Stimulated activated CD8-positive, alpha-beta memory T cell treated with anti-CD3 and anti-CD28 coated beads, Interleukin-15, amount 100 ng/mL, for 48 hours (primary cell): ENCODE results near the gene IL36RN.

Experiments
- DNase-seq, 2 donors: peaks; one replicate each; pipeline ENCODE4 v3.0.0-alpha.2; 2020; ENCODE audit warnings: low read depth in 2 of 2

IL36RN gene

DNA sequence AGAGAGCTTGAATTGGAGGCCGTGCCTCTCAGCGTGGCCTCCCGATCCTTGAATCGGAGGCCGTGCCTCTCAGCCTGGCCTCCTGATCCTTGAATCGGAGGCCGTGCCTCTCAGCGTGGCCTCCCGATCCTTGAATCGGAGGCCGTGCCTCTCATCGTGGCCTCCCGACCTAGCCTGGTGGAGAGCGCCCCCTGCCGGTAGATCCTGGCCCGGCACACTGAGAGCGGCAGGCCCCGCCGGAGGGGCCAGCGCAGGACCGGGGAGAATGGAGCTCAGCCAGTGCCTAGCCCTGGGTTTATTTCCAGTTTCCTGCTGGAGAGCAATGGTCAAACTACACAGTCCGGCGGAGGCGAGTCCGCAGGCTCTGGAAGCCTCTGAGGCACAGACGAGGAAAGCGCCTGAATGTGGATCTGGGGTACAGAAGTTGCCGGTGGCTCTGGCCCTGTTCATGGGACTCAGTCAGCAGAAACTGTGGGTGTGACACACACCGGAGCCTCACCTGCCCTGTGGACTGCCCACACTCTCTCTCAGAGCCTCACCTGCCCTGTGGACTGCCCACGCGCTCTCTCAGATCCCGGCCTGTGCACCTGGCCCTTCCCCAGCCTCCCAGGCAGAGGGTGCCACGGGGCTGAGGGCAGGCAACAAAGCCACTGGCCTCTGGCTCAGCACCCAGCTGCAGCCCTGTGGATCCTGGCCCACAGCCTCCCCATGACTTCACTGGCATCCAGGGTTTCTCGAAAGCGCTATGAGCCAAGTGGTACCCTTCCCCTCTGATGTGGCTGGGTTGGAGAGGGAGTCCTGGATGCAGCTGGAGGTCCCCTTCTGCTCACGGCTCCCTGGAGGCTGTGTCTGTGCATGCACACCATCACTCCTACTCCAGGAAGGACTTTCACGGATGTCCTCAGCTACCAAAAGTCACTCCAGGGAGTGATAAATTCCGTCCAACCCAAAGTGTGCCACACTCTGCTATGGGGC is 7.8 kb upstream of the IL36RN start:
- DNase-seq = no peak

DNA sequence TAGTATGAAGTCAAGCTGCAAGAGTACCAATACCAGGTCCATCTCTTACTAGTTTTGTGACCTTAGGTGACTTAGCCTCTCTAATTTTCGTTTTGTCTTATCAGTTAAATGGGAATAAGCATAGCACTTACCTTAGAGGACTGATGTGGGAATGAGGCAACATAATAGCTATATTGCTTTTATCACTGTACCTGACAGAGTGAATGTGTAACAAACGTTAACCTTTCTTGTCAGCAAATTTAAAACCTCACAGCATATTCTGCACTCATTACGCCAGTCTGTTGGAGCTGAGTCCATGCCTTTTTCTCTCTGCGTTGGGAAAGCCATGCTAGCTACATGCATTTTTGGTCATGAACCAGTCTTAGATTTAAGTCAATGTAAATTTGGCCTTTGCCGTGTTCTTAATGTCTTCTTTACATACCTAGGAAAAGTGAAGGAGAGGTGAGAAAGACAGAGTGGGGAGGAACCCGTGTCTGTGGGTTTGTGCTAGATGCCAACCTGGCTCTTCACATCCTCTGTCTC is 6.5 kb upstream of the IL36RN start, which contains the start of gene IL36B:
IL36B (minus strand) TSS at position 472 of the 522 bp plus-strand sequence.
- no peak for DNase-seq

DNA sequence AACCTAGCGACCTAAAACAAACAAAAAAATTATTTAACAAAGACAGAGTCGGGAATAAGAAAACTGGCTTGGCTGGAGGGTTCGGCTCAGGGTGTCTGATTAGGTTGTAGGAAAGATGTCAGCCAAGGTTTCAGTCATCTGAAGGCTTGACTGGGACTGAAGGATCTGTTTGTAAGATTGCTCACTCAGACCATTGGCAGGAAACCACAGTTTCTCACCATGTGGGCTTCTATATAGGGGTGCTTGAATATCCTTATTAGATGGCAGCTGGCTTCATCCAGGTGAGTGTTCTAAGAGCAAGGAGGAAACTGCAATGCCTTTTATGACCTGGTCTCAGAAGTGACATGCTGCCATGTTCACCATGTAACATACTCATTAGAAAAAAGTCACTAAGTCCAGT is 5.3 kb upstream of the IL36RN start:
- DNase-seq = no peak

DNA sequence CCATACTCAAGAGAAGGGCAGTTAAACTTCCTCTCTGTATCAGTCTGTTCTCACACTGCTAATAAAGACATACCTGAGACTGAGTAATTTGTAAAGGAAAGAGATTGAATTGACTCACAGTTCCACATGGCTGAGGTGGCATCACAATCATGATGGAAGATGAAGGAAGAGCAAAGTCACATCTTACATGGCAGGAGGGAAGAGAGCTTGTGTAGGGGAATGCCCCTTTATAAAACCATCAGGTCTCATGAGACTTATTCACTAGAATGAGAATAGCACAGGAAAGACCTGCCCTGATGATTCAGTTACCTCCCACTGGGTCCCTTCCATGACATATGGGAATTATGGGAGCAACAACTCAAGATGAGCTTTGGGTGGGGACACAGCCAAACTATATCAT is 4.9 kb upstream of the IL36RN start:
- DNase-seq = no peak

DNA sequence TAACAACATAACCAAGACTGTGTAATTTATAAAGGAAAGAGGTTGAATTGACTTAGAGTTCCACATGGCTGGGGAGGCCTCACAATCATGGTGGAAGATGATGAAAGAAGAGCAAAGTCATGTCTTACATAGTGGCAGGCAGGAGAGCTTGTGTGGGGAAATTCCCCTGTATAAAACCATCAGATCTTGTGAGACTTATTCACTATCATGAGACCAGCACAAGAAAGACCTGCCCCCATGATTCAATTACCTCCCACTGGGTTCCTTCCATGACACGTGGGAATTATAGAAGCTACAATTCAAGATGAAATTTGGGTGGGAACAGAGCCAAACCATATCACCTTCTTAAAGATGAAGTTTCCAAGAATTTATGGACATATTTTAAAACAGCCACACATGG is 2.5 kb upstream of the IL36RN start:
- no peak for DNase-seq

DNA sequence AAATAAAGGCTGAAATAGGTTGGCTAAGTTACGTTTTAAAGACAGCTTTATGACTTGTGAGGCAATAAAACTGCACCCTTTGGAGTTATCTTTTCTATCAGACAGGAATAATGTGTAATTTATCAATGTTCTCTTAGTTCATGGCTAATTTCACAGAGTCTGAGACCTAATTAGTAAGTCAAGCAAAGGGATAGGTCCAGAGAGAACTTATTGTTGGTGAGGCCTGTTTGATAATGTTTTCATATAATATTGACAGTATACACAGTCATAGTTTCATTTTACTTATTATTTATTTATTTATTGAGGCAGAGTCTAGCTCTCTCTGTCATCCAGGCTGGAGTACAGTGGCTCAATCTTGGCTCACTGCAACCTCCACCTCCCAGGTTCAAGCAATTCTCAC is 1.9 kb upstream of the IL36RN start:
- no peak for DNase-seq

DNA sequence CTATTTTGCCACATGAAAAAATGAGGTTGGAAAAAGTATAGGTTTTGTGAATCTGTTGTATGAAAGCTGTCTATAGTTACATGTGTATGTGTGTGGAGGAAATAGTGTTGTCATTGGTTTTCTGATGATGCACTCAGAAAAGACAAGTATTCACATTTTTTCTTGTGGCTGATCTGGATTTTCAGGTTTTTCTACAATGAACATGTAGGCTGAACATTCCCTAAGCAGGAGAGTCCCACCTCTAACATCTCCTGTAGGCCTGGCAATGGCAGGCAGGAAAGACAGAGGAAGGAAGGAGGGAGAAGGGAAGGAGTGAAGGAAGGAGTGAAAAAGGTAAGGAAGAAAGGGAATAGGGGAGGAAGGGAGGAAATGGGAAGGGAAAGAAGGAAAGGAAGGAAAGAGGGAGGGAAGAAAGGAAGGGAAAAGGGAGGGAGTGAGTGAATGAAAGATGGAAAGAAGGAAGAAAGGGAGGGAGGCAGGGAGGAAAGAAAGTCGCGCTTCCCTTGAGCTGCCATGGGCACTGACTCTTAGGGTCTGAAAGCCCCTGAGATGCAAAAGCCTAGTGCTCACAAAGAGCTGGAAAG is 495 bp upstream of the IL36RN start:
- no peak for DNase-seq

DNA sequence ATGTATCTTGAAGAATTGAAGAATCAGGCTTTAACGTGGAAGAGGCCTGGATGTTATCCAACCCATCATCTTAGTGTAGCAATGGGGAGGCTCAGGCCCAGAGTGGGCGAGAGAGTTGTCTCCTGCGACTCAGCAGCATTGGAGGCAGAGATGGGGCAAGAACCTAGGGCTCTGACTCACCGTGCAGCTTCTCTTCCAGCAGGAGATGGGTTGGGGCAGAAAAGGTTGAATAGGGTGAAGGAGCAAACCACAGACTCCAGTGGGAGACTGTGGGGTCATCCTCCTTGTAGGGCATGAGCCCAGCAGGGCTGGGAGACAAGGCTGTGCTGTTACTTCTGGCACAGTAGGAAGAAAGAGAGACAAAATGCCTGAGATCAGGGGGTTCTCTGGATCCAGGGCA is 1.4 kb downstream of the IL36RN start:
- no peak for DNase-seq

DNA sequence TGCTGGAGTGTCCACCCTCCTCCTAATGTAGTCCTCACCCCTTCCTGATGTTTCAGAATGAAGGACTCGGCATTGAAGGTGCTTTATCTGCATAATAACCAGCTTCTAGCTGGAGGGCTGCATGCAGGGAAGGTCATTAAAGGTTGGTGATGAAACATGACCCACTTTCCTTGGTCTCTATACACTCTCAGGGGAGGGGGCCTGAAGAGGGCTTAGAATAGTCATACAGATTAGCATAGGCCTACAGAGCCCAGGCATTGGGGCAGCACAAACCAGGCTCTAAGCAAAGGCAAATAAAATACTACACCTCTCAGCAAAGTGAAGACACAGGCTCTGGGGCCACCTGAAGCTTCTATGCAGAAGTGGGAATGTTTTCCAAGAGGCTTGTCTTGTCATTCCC is 1.8 kb downstream of the IL36RN start:
- no peak for DNase-seq

DNA sequence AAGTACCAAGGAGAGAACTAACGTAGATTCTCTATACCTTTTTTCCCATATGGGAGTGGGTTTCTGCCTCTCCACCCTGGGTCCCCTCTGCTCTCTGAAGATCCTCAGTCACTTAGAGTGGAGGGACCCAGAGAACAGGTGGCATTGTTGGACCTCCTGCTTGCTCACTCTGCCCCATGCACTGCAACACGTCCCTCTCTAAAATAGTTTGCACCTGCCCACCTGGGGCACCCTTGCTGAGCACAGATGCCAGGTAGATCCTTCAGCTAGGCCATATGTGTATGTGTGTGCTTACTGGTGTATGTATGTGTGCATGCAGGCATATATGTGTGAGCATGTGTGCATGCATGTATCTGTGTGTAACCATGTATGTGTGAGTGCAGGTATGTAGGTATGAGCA is 2.2 kb downstream of the IL36RN start:
- no peak for DNase-seq

DNA sequence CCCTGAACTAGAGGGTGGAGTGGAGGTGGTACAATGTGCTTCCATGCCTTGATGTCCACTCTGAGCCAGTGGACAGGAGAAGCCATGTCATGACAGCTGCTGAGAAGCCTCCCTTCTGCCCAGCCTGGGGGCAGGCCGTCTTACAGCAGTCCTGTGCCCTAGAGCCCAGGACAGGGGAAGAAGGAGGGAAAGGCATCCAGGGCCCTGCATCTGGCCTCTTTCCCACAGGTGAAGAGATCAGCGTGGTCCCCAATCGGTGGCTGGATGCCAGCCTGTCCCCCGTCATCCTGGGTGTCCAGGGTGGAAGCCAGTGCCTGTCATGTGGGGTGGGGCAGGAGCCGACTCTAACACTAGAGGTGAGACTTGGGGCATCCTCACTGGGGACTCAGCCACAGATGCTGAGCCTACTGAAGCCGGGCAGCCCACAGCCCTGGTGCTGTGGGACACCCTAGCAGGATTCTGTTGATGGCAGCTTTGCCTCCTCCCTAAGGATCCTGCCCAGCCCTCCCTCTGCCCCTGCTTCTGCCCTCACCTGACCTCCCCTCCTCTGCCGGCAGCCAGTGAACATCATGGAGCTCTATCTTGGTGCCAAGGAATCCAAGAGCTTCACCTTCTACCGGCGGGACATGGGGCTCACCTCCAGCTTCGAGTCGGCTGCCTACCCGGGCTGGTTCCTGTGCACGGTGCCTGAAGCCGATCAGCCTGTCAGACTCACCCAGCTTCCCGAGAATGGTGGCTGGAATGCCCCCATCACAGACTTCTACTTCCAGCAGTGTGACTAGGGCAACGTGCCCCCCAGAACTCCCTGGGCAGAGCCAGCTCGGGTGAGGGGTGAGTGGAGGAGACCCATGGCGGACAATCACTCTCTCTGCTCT is 3.1 kb downstream of the IL36RN start:
- DNase-seq = no peak

DNA sequence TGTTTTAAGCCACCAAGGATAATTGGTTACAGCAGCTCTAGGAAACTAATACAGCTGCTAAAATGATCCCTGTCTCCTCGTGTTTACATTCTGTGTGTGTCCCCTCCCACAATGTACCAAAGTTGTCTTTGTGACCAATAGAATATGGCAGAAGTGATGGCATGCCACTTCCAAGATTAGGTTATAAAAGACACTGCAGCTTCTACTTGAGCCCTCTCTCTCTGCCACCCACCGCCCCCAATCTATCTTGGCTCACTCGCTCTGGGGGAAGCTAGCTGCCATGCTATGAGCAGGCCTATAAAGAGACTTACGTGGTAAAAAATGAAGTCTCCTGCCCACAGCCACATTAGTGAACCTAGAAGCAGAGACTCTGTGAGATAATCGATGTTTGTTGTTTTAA is 5.3 kb downstream of the IL36RN start:
- no peak for DNase-seq

DNA sequence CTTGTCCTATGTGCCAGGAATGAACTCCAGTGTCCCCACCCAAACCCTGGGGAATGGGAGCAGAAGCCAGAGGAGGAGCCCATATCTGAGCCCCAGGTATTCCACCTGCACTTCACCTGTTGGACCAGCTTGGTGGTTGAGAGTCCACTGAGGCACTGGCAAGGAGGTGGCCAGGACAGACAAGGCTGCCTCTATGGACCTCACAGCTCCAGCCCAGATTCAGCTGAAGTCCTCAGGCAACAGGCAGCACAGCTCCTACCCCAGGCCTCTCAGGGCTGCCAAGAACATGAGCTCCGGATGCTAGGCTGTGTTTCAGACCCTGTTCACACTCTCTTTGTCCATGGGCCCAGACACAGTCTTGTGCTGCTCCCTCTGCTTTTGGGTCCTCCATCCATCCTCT is 5.9 kb downstream of the IL36RN start:
- DNase-seq = no peak

DNA sequence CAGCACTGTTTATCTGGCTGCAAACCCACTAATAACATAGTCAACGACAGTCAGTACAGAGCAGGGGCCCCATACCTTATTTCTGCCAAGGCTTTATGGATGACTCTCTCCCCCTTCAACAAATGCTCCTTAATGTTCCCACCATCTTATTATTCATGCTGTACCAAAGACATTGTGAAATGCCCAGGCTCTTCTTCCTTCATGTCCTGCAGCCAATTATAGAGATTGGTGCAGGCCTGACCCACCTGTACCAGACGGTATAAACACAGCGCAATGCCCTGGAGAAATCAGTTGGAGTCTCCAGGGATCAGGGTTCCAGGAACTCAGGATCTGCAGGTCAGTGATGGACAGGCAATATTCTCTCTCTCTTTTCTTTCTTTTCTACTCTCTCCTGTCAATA is 8.7 kb downstream of the IL36RN start, which contains the start of gene IL1F10:
IL1F10 (plus strand) TSS at position 290 of the 400 bp plus-strand sequence. CDS start 4,769 bp downstream, outside the sequence.
- DNase-seq = no peak

DNA sequence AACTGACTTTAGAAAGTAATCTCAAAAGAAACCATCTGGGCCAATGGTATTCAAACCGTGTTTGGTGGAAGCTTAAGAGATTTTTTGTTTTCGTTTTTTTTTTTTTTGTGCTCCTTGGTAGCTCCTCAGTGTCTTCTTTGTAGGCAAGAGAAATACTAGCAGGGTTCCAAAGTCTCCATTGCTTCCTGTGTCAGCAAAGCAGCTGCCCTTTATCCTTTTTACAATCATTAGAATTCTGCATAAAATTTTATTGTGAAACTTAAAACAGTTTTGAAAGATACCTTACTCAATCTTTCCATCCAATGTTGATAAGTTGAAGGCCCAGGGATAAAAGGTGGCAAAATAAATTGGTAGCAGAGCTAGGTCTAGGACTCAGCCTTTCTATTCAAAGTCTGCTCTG is 9.3 kb downstream of the IL36RN start:
- no peak for DNase-seq

DNA sequence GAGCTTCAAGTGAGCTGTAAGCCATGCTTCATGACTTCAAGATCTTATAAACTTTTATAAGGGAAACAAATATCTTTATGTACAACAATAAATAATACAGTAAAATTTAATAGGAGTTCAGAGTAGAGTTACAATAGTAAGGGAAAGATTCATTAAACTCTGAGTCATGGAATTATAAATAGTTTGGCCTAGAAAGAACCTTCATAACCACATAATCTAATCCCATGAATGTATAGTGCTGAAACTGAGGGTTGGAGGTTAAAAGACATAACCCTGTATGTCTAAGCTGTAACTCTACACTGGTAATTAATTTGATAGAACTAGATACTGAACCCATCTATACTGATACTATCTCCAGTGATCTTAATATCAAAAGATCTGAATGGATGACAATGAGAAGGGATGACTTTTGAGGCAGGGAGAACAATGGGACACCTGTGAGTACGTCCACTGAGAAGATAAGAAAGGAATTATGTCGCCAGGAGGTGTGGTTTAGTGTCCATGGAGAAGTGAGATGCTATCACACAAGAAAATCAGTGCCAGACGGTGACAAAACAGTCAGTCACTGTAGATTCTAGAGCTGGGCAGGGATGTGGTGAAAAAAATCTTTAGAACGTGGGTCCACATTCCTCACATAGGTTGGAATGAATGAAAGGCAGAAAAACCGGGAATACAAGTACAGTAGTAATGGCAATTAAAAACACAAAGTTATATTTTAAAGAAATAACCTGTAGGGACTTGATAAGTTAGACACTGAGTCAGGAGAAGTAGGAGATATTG is 9.9 kb downstream of the IL36RN start:
- DNase-seq = no peak

DNA sequence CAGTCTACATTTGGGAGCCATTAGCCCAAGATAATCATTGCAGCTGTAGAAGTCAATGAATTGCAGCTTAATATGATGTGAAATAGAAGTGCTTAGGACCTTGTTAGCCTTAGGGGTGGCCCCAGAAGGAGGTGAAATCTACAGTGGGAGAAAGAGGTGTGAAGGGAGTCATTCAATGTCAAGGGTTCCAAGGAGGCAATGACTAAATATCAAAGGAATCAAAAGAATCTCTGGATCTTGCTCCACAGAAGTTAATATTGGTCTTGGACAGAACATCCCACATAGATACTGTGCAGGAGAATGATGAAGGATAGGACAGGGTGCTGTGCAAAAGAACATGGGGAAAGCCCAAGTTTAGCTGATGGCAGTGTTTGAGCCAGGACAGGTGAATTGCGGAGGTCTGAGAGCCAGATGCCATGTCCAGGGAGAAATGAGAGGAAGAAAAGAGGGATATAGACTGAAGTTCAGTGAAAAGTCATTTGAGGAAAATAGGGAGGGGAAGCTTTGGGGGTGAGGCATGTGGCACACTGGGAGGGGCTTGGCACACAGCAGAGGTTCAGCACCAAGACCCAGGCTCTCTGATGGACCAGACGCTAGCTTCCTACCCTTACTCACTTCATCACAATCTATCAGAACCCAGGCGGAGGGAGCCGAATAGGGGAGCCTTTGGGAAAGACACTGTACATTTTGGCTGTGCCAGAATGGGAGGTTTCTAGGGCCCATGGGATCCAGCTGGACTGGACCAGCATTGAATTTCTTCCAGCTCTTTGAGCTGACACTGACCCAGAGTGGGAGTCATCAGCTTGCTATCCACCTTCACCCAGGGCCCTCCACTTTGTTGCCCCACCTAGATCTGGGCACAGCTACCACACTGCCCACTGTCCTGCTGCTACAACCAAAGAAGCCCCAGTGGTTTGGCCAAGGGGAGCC is 10.9 kb downstream of the IL36RN start:
- no peak for DNase-seq

DNA sequence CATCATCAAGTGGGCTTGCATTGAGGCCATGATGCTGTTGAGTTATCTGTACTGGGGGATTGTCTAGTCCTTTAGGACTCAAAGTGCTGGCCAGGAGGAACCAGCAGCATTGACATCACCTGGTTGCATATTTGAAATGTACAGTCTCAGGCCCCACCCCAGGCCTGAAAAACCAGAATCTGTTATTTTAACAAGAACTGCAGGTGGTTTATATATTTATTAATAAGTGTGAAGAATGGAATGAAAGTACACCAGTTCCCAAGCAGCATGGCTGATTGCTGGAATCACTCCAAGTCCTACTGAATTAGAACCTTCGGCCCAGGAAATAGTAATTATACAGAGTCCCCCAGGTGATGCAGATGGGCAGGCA is 11.6 kb downstream of the IL36RN start:
- no peak for DNase-seq

DNA sequence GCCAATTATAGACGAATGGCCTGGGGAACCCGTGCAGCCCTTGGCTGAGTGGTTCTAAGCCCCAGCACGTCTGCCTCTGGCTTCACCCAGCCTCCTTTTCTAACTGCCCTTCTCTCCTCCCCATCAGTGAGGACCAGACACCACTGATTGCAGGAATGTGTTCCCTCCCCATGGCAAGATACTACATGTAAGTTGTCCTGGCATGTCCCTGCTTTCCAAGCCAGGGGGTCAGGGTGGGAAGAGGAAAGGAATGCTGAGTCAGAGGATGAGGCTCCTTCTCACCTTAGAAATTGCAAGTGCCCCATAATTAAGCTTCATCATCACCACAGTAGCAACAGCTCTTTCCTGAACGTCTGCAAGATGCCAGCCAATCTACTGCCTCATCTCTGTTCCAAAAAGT is 13.6 kb downstream of the IL36RN start:
- DNase-seq = no peak

DNA sequence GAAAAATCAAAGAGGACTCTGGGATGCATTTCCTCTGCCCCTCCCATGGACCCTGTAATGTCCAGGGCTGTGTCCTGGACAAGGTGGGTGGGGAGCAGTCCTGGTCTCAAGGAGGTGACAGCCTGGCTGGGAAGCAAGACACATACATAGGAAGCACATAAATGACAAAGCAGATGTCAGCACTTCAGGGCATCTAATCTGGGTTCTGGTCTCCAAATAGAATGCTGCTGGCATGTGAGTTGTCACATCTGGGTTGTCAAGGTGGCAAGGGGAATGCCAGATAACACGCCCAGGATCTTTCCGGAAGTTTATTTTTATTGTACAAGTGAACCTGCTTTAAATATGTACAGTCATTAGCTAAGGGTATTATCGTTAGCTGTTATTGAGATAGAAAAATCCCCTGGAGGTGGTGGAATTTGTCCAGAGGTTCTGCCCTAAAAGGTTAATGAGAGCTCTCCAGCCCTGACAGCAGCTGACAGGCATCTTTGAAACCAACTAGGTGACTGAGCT is 14.4 kb downstream of the IL36RN start:
- DNase-seq = no peak
